ENCODE data around the gene ENPP1.

Gene ENPP1

GRCh38 chr6:131776985-131777384, 30.8 kb upstream of the ENPP1 start:
- H3K4me3 ChIP-seq (ENCODE audit: low read depth, low read length): no peak overlapping the region
- POLR2A ChIA-PET: no interaction called here
- CTCF ChIA-PET: interaction anchor here (0.7 kb wide), 1 partner anchor 48 kb away, joined by 3 read pairs; no protein-coding TSS in a partner anchor
- no peaks in the 10 kb centered on the region for H3K36me3 ChIP-seq (ENCODE audit: control insufficient read depth in 2 of 2, insufficient read depth in 1 of 2, low read length in 2 of 2)
- TF ChIP-seq ZNF677 (tag by site-specific recombination; IDR thresholded peaks at IDR 0.05): no peak
- no peak for TF ChIP-seq TRIM28 (IDR thresholded peaks at IDR 0.05; ENCODE audit: borderline replicate concordance, low read length)
- no peak for TF ChIP-seq ZNF610 (tag by site-specific recombination; IDR thresholded peaks at IDR 0.05; ENCODE audit: borderline replicate concordance)
- no peak for TF ChIP-seq ZNF549 (tag by site-specific recombination; IDR thresholded peaks at IDR 0.05)
- TF ChIP-seq, protein P1, sequence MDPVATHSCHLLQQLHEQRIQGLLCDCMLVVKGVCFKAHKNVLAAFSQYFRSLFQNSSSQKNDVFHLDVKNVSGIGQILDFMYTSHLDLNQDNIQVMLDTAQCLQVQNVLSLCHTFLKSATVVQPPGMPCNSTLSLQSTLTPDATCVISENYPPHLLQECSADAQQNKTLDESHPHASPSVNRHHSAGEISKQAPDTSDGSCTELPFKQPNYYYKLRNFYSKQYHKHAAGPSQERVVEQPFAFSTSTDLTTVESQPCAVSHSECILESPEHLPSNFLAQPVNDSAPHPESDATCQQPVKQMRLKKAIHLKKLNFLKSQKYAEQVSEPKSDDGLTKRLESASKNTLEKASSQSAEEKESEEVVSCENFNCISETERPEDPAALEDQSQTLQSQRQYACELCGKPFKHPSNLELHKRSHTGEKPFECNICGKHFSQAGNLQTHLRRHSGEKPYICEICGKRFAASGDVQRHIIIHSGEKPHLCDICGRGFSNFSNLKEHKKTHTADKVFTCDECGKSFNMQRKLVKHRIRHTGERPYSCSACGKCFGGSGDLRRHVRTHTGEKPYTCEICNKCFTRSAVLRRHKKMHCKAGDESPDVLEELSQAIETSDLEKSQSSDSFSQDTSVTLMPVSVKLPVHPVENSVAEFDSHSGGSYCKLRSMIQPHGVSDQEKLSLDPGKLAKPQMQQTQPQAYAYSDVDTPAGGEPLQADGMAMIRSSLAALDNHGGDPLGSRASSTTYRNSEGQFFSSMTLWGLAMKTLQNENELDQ (tag by site-specific recombination; IDR thresholded peaks at IDR 0.05; ENCODE audit: low read depth): no peak
- TF ChIP-seq YY1 (tag by site-specific recombination; IDR thresholded peaks at IDR 0.05): no peak
- no peak for TF ChIP-seq ZNF157 (tag by site-specific recombination; IDR thresholded peaks at IDR 0.05)
- no peak for TF ChIP-seq KLF7 (tag by site-specific recombination; IDR thresholded peaks at IDR 0.05; ENCODE audit: borderline replicate concordance)
- TF ChIP-seq ZBTB10 (tag by site-specific recombination; IDR thresholded peaks at IDR 0.05): no peak
- TF ChIP-seq ZNF561 (tag by site-specific recombination; IDR thresholded peaks at IDR 0.05; ENCODE audit: borderline replicate concordance): no peak
- no peak for TF ChIP-seq ZNF837 (tag by site-specific recombination; IDR thresholded peaks at IDR 0.05)
- no peak for TF ChIP-seq ZNF701 (tag by site-specific recombination; IDR thresholded peaks at IDR 0.05)
- no peak for TF ChIP-seq ZNF658 (tag by site-specific recombination; IDR thresholded peaks at IDR 0.05)
- TF ChIP-seq TCF7L2 (IDR thresholded peaks at IDR 0.05; ENCODE audit: borderline replicate concordance, low read depth, low read length): no peak
- TF ChIP-seq SP2 (tag by site-specific recombination; IDR thresholded peaks at IDR 0.05): no peak
- TF ChIP-seq ZNF623 (tag by site-specific recombination; IDR thresholded peaks at IDR 0.05): no peak
- TF ChIP-seq ZNF571 (tag by site-specific recombination; IDR thresholded peaks at IDR 0.05): no peak
- TF ChIP-seq ZNF521 (tag by site-specific recombination; IDR thresholded peaks at IDR 0.05): no peak
- H3K9me3 ChIP-seq (ENCODE audit: control insufficient read depth, insufficient read depth, low read depth, low read length): no peaks in the 10 kb centered on the region
- no peaks in the 10 kb centered on the region for H3K4me1 ChIP-seq (ENCODE audit: control insufficient read depth, insufficient read depth, low read length)
- H3K27ac ChIP-seq (ENCODE audit: extremely low read depth, low read depth, low read length): no peak overlapping the region

DNA sequence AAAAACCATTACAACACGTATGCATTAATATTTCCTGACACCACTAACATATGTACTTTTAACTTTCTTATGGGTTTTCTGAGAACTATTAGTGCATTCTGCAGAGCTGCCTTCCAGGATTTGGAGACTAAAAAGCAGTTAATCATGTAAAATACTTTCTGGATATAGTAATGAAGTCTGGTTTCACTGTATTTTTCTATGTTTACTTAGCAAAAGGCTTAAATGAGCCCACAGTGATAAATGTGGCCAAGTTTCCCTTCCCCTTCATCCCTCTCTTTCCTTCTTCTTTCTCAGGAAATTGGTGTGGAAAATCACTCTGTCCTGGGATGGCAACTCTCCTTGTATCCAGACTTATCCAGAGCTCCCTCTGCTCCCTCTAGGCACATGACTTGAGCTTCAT, 29.7 kb upstream of the ENPP1 start:
- Histone ChIP-seq H3K4me3 (ENCODE audit: low read depth, low read length) (no peak overlapping the region), H3K4me1 (ENCODE audit: control insufficient read depth, insufficient read depth, low read length) (no peaks in the 10 kb centered on the region), H3K9me3 (ENCODE audit: control insufficient read depth, insufficient read depth, low read depth, low read length) (no peaks in the 10 kb centered on the region), H3K27ac (ENCODE audit: extremely low read depth, low read depth, low read length) (no peak overlapping the region), H3K36me3 (ENCODE audit: control insufficient read depth in 2 of 2, insufficient read depth in 1 of 2, low read length in 2 of 2) (no peaks in the 10 kb centered on the region)
- CTCF ChIA-PET: interaction anchor here (1.8 kb wide), 1 partner anchor 132 kb away, joined by 4 read pairs; no protein-coding TSS in a partner anchor
- POLR2A ChIA-PET: no interaction called here
- TF ChIP-seq ZNF140 (tag by site-specific recombination; IDR thresholded peaks at IDR 0.05) (no peak), ZNF624 (tag by site-specific recombination; IDR thresholded peaks at IDR 0.05) (no peak), SCRT2 (tag by site-specific recombination; IDR thresholded peaks at IDR 0.05) (no peak), ZNF112 (tag by site-specific recombination; IDR thresholded peaks at IDR 0.05) (no peak), PRDM6 (tag by site-specific recombination; IDR thresholded peaks at IDR 0.05) (no peak), SP7 (tag by site-specific recombination; IDR thresholded peaks at IDR 0.05) (no peak), ZFP41 (tag by site-specific recombination; IDR thresholded peaks at IDR 0.05; ENCODE audit: borderline replicate concordance) (no peak), ZNF302 (tag by site-specific recombination; IDR thresholded peaks at IDR 0.05; ENCODE audit: low read depth) (no peak), ZNF184 (tag by site-specific recombination; IDR thresholded peaks at IDR 0.05) (no peak), ZNF169 (tag by site-specific recombination; IDR thresholded peaks at IDR 0.05) (no peak), ZNF837 (tag by site-specific recombination; IDR thresholded peaks at IDR 0.05) (no peak), ZNF391 (tag by site-specific recombination; IDR thresholded peaks at IDR 0.05; ENCODE audit: borderline replicate concordance, low read depth) (no peak)
- TF ChIP-seq, protein P2, sequence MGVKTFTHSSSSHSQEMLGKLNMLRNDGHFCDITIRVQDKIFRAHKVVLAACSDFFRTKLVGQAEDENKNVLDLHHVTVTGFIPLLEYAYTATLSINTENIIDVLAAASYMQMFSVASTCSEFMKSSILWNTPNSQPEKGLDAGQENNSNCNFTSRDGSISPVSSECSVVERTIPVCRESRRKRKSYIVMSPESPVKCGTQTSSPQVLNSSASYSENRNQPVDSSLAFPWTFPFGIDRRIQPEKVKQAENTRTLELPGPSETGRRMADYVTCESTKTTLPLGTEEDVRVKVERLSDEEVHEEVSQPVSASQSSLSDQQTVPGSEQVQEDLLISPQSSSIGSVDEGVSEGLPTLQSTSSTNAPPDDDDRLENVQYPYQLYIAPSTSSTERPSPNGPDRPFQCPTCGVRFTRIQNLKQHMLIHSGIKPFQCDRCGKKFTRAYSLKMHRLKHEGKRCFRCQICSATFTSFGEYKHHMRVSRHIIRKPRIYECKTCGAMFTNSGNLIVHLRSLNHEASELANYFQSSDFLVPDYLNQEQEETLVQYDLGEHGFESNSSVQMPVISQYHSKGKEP (tag by site-specific recombination; IDR thresholded peaks at IDR 0.05): no peak

Measured in HEK293 (cell line).